GM12891 (cell line): Measurements from ENCODE around the gene NCOA3.

Experiments
- DNase-seq: peaks from one replicate; pipeline ENCODE4 v3.0.0; 2011; ENCODE audit warnings: low spot score; ENCODE audit not compliant: insufficient read length
- FAIRE-seq: peaks from 2 replicates; lab custom pipeline; 2011; peaks lifted over from hg19 to GRCh38; lab: Jason Lieb, UNC
- PAX5 ChIP-seq: IDR thresholded peaks from 2 replicates; pipeline ENCODE4 v1.6.1; 2011; ENCODE audit warnings: low read length, moderate library complexity, mild to moderate bottlenecking; ENCODE audit not compliant: insufficient read depth, severe bottlenecking
- POLR2A ChIP-seq: IDR thresholded peaks from 2 replicates; pipeline ENCODE4 v1.6.1; 2011; ENCODE audit warnings: low read depth, low read length, control low read depth
- POLR2AphosphoS5 ChIP-seq: IDR thresholded peaks from 2 replicates; pipeline ENCODE4 v1.6.1; 2011; ENCODE audit warnings: low read depth, low read length, control low read depth
- POU2F2 ChIP-seq: IDR thresholded peaks from 2 replicates; pipeline ENCODE4 v1.6.1; 2011; ENCODE audit warnings: low read depth, mild to moderate bottlenecking, control low read depth, low read length, moderate library complexity
- SPI1 ChIP-seq: IDR thresholded peaks from 2 replicates; pipeline ENCODE4 v1.6.1; 2011; ENCODE audit warnings: low read depth, low read length, control low read depth
- TAF1 ChIP-seq: IDR thresholded peaks from 2 replicates; pipeline ENCODE4 v1.6.1; 2011; ENCODE audit warnings: low read depth, low read length, control low read depth

The NCOA3 gene

GRCh38 chr20:47696856-47697255, 195.2 kb downstream of the NCOA3 start:
- no peak for TF ChIP-seq POLR2AphosphoS5
- TF ChIP-seq PAX5, result no peak
- no peak for DNase-seq
- FAIRE-seq, result no peak

GRCh38 chr20:47698142-47698541, 196.5 kb downstream of the NCOA3 start:
- DNase-seq, result no peak
- no peak for FAIRE-seq
- TF ChIP-seq POU2F2, result no peak
- no peak for TF ChIP-seq POLR2AphosphoS5
- no peak for TF ChIP-seq POLR2A
- TF ChIP-seq PAX5, result no peak
- TF ChIP-seq TAF1, result no peak
- TF ChIP-seq SPI1, result no peak

- TF ChIP-seq TAF1, result no peak
- no peak for TF ChIP-seq POLR2AphosphoS5
- no peak for TF ChIP-seq PAX5
- no peak for TF ChIP-seq POLR2A
- no peak for TF ChIP-seq POU2F2
- no peak for TF ChIP-seq SPI1
- no peak for DNase-seq
- FAIRE-seq, result no peak
Measured at GRCh38 chr20:47699818-47700217, 198.1 kb downstream of the NCOA3 start.

- DNase-seq, result no peak
- no peak for FAIRE-seq
- TF ChIP-seq PAX5, result no peak
- TF ChIP-seq POLR2A, result no peak
- TF ChIP-seq TAF1, result no peak
- TF ChIP-seq POU2F2, result no peak
- no peak for TF ChIP-seq POLR2AphosphoS5
- TF ChIP-seq SPI1, result no peak
Measured at GRCh38 chr20:47700327-47700726, 198.6 kb downstream of the NCOA3 start.

GRCh38 chr20:47701612-47702011, 199.9 kb downstream of the NCOA3 start:
- no peak for DNase-seq
- no peak for FAIRE-seq
- TF ChIP-seq POU2F2, result no peak

- TF ChIP-seq TAF1 (no peak), SPI1 (no peak), POU2F2 (no peak), POLR2A (no peak), PAX5 (no peak), POLR2AphosphoS5 (no peak)
- no peak for FAIRE-seq
- no peak for DNase-seq
Measured at GRCh38 chr20:47703748-47704147, 202.1 kb downstream of the NCOA3 start.

- DNase-seq (no peak), FAIRE-seq (no peak)
- TF ChIP-seq POLR2A, result no peak
- TF ChIP-seq TAF1, result no peak
Measured at GRCh38 chr20:47704746-47705496, 203.2 kb downstream of the NCOA3 start.

GRCh38 chr20:47705497-47705856, 203.8 kb downstream of the NCOA3 start:
- FAIRE-seq (no peak), DNase-seq (no peak)
- TF ChIP-seq TAF1 (no peak), PAX5 (no peak), POLR2AphosphoS5 (no peak), POU2F2 (no peak), POLR2A (no peak), SPI1 (no peak)

- no peak for TF ChIP-seq POLR2AphosphoS5
- no peak for TF ChIP-seq TAF1
- no peak for TF ChIP-seq SPI1
- TF ChIP-seq POU2F2, result no peak
- TF ChIP-seq PAX5, result no peak
- TF ChIP-seq POLR2A, result no peak
- no peak for FAIRE-seq
- DNase-seq, result no peak
Measured at GRCh38 chr20:47706345-47706744, 204.7 kb downstream of the NCOA3 start.
